IMR-90 (cell line): Measurements from ENCODE around the gene KLRF2.

Experiments
- MAZ ChIP-seq: IDR thresholded peaks from 2 replicates; pipeline ENCODE4 v1.6.1; 2012; ENCODE audit warnings: low read depth, mild to moderate bottlenecking, low read length, improper control_type of control experiment, moderate library complexity, borderline replicate concordance
- TF ChIP-seq, protein P1 (sequence below): conservative IDR thresholded peaks from 2 replicates; pipeline ENCODE4 v1.5.1; 2012; ENCODE audit warnings: mild to moderate bottlenecking, low read depth, low read length, improper control_type of control experiment
- TF ChIP-seq, protein P2 (sequence below): fragments of 150-350 bp; IDR thresholded peaks from 2 replicates; pipeline ENCODE4 v1.6.1; 2016; ENCODE audit warnings: low read depth, mild to moderate bottlenecking, low read length, moderate library complexity, borderline replicate concordance

DNA sequence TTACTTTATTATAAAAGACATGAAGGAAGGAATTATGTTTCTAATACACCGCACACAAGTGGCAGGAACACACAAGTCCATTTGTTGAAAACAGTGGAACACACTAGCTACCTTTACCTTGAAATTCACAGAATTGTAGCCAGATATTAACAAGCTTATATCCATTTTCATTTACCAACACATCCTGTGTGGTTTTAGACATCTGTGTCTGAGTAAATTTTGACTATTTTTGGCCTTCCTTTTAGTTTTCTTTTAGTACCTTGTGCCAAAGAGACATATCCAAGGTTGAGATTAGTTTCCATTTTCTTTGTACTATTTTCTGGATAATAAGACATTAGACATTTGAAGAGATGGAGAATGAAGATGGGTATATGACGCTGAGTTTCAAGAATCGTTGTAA lies at the start of gene KLRF2:
- TF ChIP-seq, protein P1, sequence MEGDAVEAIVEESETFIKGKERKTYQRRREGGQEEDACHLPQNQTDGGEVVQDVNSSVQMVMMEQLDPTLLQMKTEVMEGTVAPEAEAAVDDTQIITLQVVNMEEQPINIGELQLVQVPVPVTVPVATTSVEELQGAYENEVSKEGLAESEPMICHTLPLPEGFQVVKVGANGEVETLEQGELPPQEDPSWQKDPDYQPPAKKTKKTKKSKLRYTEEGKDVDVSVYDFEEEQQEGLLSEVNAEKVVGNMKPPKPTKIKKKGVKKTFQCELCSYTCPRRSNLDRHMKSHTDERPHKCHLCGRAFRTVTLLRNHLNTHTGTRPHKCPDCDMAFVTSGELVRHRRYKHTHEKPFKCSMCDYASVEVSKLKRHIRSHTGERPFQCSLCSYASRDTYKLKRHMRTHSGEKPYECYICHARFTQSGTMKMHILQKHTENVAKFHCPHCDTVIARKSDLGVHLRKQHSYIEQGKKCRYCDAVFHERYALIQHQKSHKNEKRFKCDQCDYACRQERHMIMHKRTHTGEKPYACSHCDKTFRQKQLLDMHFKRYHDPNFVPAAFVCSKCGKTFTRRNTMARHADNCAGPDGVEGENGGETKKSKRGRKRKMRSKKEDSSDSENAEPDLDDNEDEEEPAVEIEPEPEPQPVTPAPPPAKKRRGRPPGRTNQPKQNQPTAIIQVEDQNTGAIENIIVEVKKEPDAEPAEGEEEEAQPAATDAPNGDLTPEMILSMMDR = no peak
- TF ChIP-seq MAZ = no peak
- TF ChIP-seq, protein P2, sequence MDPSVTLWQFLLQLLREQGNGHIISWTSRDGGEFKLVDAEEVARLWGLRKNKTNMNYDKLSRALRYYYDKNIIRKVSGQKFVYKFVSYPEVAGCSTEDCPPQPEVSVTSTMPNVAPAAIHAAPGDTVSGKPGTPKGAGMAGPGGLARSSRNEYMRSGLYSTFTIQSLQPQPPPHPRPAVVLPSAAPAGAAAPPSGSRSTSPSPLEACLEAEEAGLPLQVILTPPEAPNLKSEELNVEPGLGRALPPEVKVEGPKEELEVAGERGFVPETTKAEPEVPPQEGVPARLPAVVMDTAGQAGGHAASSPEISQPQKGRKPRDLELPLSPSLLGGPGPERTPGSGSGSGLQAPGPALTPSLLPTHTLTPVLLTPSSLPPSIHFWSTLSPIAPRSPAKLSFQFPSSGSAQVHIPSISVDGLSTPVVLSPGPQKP = no peak
